Lower leg skin (tissue), 3 donors: ENCODE measurements around the gene S100A2.

Experiments used
- POLR2A ChIP-seq, 2 donors: fragments of 450-650 bp; IDR thresholded peaks; one replicate each; pipeline ENCODE4 v1.6.1; 2016 to 2017; ENCODE audit warnings: antibody characterized with exemption in 2 of 2, mild to moderate bottlenecking in 1 of 2, moderate library complexity in 1 of 2
- TF ChIP-seq, protein P1 (sequence below), 3 donors: fragments of 450-650 bp; IDR thresholded peaks; one replicate each; pipeline ENCODE4 v1.5.1; 2016; ENCODE audit warnings: antibody characterized with exemption in 3 of 3, mild to moderate bottlenecking in 3 of 3, moderate library complexity in 2 of 3

DNA sequence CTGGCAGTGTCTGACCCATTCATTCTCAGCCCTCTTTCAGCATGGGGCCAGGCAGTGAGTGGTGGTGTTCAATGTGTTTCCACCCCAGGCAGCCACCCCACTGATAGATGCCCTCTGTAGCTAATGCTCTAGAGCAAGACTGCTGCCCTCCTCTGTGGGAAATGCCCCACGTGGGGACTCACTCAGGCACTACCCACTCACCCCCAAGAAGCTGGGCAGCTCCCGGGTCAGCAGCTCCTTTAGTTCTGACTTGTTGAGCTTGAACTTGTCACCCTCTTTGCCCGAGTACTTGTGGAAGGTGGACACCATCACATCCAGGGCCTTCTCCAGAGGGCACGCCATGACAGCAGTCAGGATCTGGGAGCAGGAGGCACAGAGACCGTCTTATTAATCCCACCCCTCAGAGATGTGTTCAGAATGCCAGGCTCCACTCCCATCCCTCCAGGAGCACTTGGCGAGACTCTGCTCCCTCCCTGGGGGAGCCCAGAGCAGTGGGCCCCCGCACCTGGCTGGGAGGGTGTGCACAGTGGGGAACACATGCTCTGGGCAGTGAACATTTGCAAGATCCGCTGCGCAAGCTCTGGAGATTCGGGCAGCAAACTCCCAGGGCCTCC, 21.1 kb downstream of the S100A2 start:
- TF ChIP-seq, protein P1, sequence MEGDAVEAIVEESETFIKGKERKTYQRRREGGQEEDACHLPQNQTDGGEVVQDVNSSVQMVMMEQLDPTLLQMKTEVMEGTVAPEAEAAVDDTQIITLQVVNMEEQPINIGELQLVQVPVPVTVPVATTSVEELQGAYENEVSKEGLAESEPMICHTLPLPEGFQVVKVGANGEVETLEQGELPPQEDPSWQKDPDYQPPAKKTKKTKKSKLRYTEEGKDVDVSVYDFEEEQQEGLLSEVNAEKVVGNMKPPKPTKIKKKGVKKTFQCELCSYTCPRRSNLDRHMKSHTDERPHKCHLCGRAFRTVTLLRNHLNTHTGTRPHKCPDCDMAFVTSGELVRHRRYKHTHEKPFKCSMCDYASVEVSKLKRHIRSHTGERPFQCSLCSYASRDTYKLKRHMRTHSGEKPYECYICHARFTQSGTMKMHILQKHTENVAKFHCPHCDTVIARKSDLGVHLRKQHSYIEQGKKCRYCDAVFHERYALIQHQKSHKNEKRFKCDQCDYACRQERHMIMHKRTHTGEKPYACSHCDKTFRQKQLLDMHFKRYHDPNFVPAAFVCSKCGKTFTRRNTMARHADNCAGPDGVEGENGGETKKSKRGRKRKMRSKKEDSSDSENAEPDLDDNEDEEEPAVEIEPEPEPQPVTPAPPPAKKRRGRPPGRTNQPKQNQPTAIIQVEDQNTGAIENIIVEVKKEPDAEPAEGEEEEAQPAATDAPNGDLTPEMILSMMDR (IDR thresholded peaks at IDR 0.05), result no peak
- TF ChIP-seq POLR2A (IDR thresholded peaks at IDR 0.05), result no peak
